B cell (primary cell): ENCODE data around the gene RPS15. TPM values are rescaled to one million over a fixed set of nuclear protein-coding genes. Genes with fewer than 3 reads are reported as not detected.

Experiments used
- ATAC-seq: fragments of 200-7000 bp; cut with Tn5 transposase; one replicate; pipeline ENCODE4 v1.10.0; 2021; ENCODE audit warnings: low read depth, mild to moderate bottlenecking, moderate number of reproducible peaks, moderate library complexity
- CTCF ChIA-PET: fragments of 350-600 bp; sonication (Branson Sonifier 250); formaldehyde crosslinking; loops from one replicate; lab custom pipeline; 2021; ENCODE audit warnings: antibody characterized with exemption, inconsistent platforms; lab: Charles Lee
- POLR2A ChIA-PET: fragments of 350-600 bp; sonication (Branson Sonifier 250); formaldehyde crosslinking; loops from one replicate; lab custom pipeline; 2021; ENCODE audit warnings: antibody characterized with exemption; lab: Charles Lee
- DNase-seq: peaks from one replicate; pipeline ENCODE4 v3.0.0; 2013
- H2AFZ ChIP-seq: 2 replicates; pipeline ENCODE4 v1.6.1; 2012; ENCODE audit warnings: mild to moderate bottlenecking, low read depth, low read length; ENCODE audit not compliant: insufficient read depth, poor library complexity, severe bottlenecking
- H3K27ac ChIP-seq, 2 donors: 1 replicate in 1 of 2; 2 replicates in 1 of 2; pipeline ENCODE4 v1.5.1; 2012 to 2013; ENCODE audit warnings: low read length in 2 of 2, mild to moderate bottlenecking in 2 of 2, moderate library complexity in 1 of 2
- H3K27me3 ChIP-seq, 4 experiments: fragments of 200-600 bp in 1 of 4; sonication (generic) in 1 of 4; replicated peaks in 1 of 4; 1 replicate in 2 of 4; 2 replicates in 2 of 4; pipeline versions ENCODE4 v1.6.1 to v1.7.0; 2013 to 2016; ENCODE audit warnings: low read length in 3 of 4, mild to moderate bottlenecking in 2 of 4, mixed read lengths in 1 of 4, moderate library complexity in 1 of 4; ENCODE audit not compliant: insufficient read depth in 4 of 4, control insufficient read depth in 3 of 4; ENCODE audit errors: control extremely low read depth in 1 of 4
- H3K36me3 ChIP-seq, 2 experiments: replicated peaks in 1 of 2; 1 replicate in 1 of 2; 2 replicates in 1 of 2; pipeline versions ENCODE4 v1.6.1 to v1.7.1; 2013; ENCODE audit warnings: low read length in 1 of 2; ENCODE audit not compliant: insufficient read depth in 2 of 2, control insufficient read depth in 1 of 2; ENCODE audit errors: control extremely low read depth in 1 of 2, extremely low read depth in 1 of 2
- H3K4me1 ChIP-seq, 2 donors: fragments of 200-600 bp in 1 of 2; sonication (generic) in 1 of 2; 1 replicate in 1 of 2; 2 replicates in 1 of 2; pipeline versions ENCODE4 v1.5.1 to v1.6.1; 2013 to 2017; ENCODE audit warnings: low read length in 2 of 2; ENCODE audit not compliant: control insufficient read depth in 2 of 2, insufficient read depth in 2 of 2
- H3K4me2 ChIP-seq: replicated peaks from 2 replicates; pipeline ENCODE3; 2012; ENCODE audit warnings: mild to moderate bottlenecking, low read depth, low read length; ENCODE audit not compliant: poor library complexity, severe bottlenecking
- H3K4me3 ChIP-seq, 5 experiments: fragments of 200-600 bp in 1 of 5; sonication (generic) in 1 of 5; 1 replicate in 3 of 5; 2 replicates in 2 of 5; pipeline versions ENCODE4 v1.5.1 to v1.7.0; 2011 to 2016; ENCODE audit warnings: low read length in 4 of 5, mild to moderate bottlenecking in 4 of 5, low read depth in 2 of 5, control low read depth in 1 of 5, moderate library complexity in 1 of 5; ENCODE audit not compliant: insufficient read depth in 1 of 5; ENCODE audit errors: control extremely low read depth in 1 of 5, extremely low read depth in 1 of 5
- H3K79me2 ChIP-seq: fragments of 200-600 bp; sonication (generic); one replicate; pipeline ENCODE4 v1.6.0; 2016; ENCODE audit warnings: low read length; ENCODE audit not compliant: control insufficient read depth, insufficient read depth
- H3K9ac ChIP-seq: fragments of 200-600 bp; sonication (generic); 2 replicates; pipeline ENCODE4 v1.6.1; 2017; ENCODE audit warnings: mild to moderate bottlenecking, low read length, moderate library complexity
- H3K9me3 ChIP-seq, 3 donors: one replicate each; pipeline versions ENCODE4 v1.6.1 to v1.7.1; 2013; ENCODE audit warnings: low read length in 2 of 3; ENCODE audit not compliant: control insufficient read depth in 2 of 3, insufficient read depth in 1 of 3; ENCODE audit errors: control extremely low read depth in 1 of 3
- H4K20me1 ChIP-seq: 2 replicates; pipeline ENCODE4 v1.6.0; 2012; ENCODE audit warnings: mild to moderate bottlenecking, low read length; ENCODE audit not compliant: insufficient read depth, control insufficient read depth, poor library complexity, severe bottlenecking
- H3K27ac Mint-ChIP-seq: one replicate; pipeline ENCODE4 v1.8.0; 2021; ENCODE audit warnings: mixed read lengths
- H3K27me3 Mint-ChIP-seq: one replicate; pipeline ENCODE4 v1.8.0; 2021; ENCODE audit warnings: mixed read lengths
- H3K4me1 Mint-ChIP-seq: one replicate; pipeline ENCODE4 v1.8.0; 2021; ENCODE audit warnings: mixed read lengths
- H3K4me3 Mint-ChIP-seq: one replicate; pipeline ENCODE4 v1.8.0; 2021; ENCODE audit warnings: mixed read lengths
- H3K9me3 Mint-ChIP-seq: one replicate; pipeline ENCODE4 v1.8.0; 2022; ENCODE audit warnings: mixed read lengths; ENCODE audit not compliant: insufficient read depth
- EZH2 ChIP-seq: IDR thresholded peaks from 2 replicates; pipeline ENCODE4 v1.6.1; 2012; ENCODE audit warnings: borderline replicate concordance, low read depth, mild to moderate bottlenecking, moderate library complexity, low read length; ENCODE audit not compliant: insufficient read depth, poor library complexity, severe bottlenecking
- WGBS: methylation state at CpG from one replicate; pipeline ENCODE4 v1.1.5; 2013; ENCODE audit warnings: missing lambda C conversion rate; ENCODE audit not compliant: insufficient coverage; 5-methylcytosine and 5-hydroxymethylcytosine counted together
- intact Hi-C: fragments of 100-400 bp; cut with micrococcal nuclease; formaldehyde crosslinking; loops from one replicate; pipeline ENCODE4 v1.10.0; 2022
- polyA plus RNA-seq: library from polyadenylated mRNA; depleted of rRNA; stranded (reverse); fragments of >200 nt; gene quantifications from 2 replicates; pipeline ENCODE4 v1.2.3, GENCODE V29; 2012
- total RNA-seq, 2 donors: library from RNA; stranded (reverse); fragments of 120-200 nt in 1 of 2; gene quantifications; 1 replicate in 1 of 2; 2 replicates in 1 of 2; pipeline versions ENCODE4 v1.2.3 to v1.2.4, GENCODE V29; 2013 to 2022
- TF ChIP-seq, protein P1 (sequence below): fragments of 200-600 bp; IDR thresholded peaks from one replicate; pipeline ENCODE4 v1.8.0; 2022; ENCODE audit warnings: antibody characterized with exemption, mild to moderate bottlenecking

The RPS15 gene
- total and polyA plus RNA-seq, 2 donors (not counting 1 experiment from before 2014, with no cell fraction given), result 1,520 to 6,007 TPM

DNA sequence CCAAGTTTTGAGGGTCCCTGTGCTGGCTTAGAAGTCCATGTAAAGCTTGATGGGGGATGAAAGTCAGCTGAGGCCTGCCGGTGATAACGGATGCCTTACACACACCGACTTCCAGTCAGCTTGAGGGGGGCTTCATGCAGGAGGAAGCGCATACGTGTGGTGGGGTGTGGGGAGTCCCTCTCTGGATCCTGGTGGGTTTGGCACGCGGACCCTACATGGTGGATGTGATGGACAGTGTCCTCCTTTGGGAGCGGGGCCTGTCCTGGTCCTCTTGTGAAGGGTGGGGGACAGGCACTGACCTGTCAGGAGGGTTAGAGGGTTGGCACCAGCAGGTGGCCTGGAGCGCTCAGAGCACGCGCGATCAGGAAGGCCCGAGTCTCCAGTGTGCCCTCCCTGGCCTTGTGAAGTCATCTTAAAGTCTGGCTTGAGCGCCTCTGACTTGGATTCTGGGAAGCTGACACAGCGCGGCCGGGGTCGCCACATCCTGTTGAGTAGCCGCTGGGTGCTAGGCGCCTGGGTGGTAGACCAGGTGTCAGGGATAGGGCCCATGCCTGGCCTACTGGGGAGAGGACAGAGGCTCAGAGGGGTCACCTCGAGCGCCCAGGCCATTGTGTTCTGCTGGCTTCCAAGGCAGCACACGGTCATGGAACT, 27.9 kb upstream of the RPS15 start:
- Histone ChIP-seq H3K4me3 (no peak overlapping the region), H3K9me3 (no peaks in the 10 kb centered on the region), H2AFZ (no peak overlapping the region), H4K20me1 (peaks cover 74% of the 10 kb centered on the region), H3K36me3 (peaks cover 0 to 12% of the 10 kb centered on the region in 2 experiments), H3K27me3 (no peaks in the 10 kb centered on the region), H3K79me2 (peaks cover 75% of the 10 kb centered on the region), H3K27ac (peak overlapping the region in 1 of 2 donors; percentile 31), H3K4me1 (peaks cover 25 to 53% of the 10 kb centered on the region in 2 donors), H3K9ac (no peak overlapping the region), H3K4me2 (peak overlapping the region; percentile 92)
- Mint-ChIP-seq H3K9me3 (no peaks in the 10 kb centered on the region), H3K27me3 (no peaks in the 10 kb centered on the region), H3K27ac (peak overlapping the region; percentile 50), H3K4me1 (peaks cover 53% of the 10 kb centered on the region), H3K4me3 (peak overlapping the region; percentile 92)
- ATAC-seq (no peak), DNase-seq (no peak)
- POLR2A ChIA-PET, result no interaction called here
- WGBS, result 87% methylated on average over 23 of the region's 23 CpGs
- TF ChIP-seq, protein P1, sequence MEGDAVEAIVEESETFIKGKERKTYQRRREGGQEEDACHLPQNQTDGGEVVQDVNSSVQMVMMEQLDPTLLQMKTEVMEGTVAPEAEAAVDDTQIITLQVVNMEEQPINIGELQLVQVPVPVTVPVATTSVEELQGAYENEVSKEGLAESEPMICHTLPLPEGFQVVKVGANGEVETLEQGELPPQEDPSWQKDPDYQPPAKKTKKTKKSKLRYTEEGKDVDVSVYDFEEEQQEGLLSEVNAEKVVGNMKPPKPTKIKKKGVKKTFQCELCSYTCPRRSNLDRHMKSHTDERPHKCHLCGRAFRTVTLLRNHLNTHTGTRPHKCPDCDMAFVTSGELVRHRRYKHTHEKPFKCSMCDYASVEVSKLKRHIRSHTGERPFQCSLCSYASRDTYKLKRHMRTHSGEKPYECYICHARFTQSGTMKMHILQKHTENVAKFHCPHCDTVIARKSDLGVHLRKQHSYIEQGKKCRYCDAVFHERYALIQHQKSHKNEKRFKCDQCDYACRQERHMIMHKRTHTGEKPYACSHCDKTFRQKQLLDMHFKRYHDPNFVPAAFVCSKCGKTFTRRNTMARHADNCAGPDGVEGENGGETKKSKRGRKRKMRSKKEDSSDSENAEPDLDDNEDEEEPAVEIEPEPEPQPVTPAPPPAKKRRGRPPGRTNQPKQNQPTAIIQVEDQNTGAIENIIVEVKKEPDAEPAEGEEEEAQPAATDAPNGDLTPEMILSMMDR, result no peak
- TF ChIP-seq EZH2, result no peak
- intact Hi-C loops, result no loop called here
- CTCF ChIA-PET, result interaction anchor here (0.6 to 1.3 kb wide), 3 partner anchors 27 to 133 kb away, joined by 3 read pairs; no protein-coding TSS in a partner anchor

DNA sequence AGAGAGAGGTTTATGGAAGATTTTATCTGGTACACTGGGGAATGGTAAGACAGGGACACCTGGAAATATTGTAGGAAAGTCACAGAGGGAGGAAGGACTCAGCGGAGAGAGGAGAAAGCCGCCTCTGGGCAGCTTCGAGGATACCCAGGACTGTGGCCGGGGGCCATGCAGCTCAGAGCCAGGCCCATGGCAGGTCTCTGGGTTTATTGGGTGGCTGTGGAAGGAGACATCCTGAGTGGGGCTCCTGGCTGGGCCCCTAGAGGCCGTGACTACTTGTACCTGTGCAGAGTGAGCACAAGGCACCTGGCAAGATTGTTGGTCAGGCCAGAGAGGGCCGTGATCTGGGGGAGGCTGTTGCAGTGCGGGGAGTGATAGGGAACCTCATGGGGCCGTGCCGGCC, 27.4 kb upstream of the RPS15 start:
- peak overlapping the region; percentile 92 for H3K4me2 ChIP-seq
- no peak for DNase-seq

More for the DNA sequence above, 27.4 kb upstream of the RPS15 start:
- peaks cover 0 to 12% of the 10 kb centered on the region in 2 experiments for H3K36me3 ChIP-seq
- WGBS, result 90% methylated on average over 8 of the region's 9 CpGs
- peak overlapping the region; percentile 27 for H3K27ac Mint-ChIP-seq
- peaks cover 80% of the 10 kb centered on the region for H3K79me2 ChIP-seq
- H3K4me3 ChIP-seq, result no peak overlapping the region
- TF ChIP-seq EZH2, result no peak
- TF ChIP-seq, protein P1, result no peak
- no peaks in the 10 kb centered on the region for H3K27me3 Mint-ChIP-seq
- ChIA-PET CTCF (no interaction called here), POLR2A (no interaction called here)
- no peak overlapping the region for H2AFZ ChIP-seq
- peaks cover 79% of the 10 kb centered on the region for H4K20me1 ChIP-seq
- H3K9me3 ChIP-seq, result no peaks in the 10 kb centered on the region
- H3K27ac ChIP-seq, result no peak overlapping the region
- ATAC-seq, result no peak
- peaks cover 55% of the 10 kb centered on the region for H3K4me1 Mint-ChIP-seq
- H3K9ac ChIP-seq, result no peak overlapping the region
- intact Hi-C loops, result no loop called here
- H3K9me3 Mint-ChIP-seq, result no peaks in the 10 kb centered on the region
- H3K4me3 Mint-ChIP-seq, result no peak overlapping the region
- H3K4me1 ChIP-seq, result peaks cover 25 to 57% of the 10 kb centered on the region in 2 donors
- no peaks in the 10 kb centered on the region for H3K27me3 ChIP-seq
